ENCODE data around the gene EYA3.
"Not testable (repeated sequence)": the region's sequence is repeated elsewhere in the genome, so short reads cannot be mapped to it uniquely, and the experiment has no call there.

EYA3 gene

GRCh38 chr1:28002600-28002999 lies 85.8 kb downstream of the EYA3 start:
- no peak overlapping the region for H3K27ac ChIP-seq (ENCODE audit: low read length)
- H3K4me1 ChIP-seq (ENCODE audit: control insufficient read depth, low read depth, low read length), result no peaks in the 10 kb centered on the region
- H3K27me3 ChIP-seq (ENCODE audit: control insufficient read depth, insufficient read depth, low read length), result no peaks in the 10 kb centered on the region
- H3K4me3 ChIP-seq (ENCODE audit: low read length), result no peak overlapping the region
- no peak overlapping the region for H3K9ac ChIP-seq (ENCODE audit: low read length)
- H3K36me3 ChIP-seq (ENCODE audit: control insufficient read depth, low read depth, low read length), result peaks cover 22% of the 10 kb centered on the region
- H3K9me3 ChIP-seq (ENCODE audit: control insufficient read depth, low read depth, low read length), result no peaks in the 10 kb centered on the region

DNA sequence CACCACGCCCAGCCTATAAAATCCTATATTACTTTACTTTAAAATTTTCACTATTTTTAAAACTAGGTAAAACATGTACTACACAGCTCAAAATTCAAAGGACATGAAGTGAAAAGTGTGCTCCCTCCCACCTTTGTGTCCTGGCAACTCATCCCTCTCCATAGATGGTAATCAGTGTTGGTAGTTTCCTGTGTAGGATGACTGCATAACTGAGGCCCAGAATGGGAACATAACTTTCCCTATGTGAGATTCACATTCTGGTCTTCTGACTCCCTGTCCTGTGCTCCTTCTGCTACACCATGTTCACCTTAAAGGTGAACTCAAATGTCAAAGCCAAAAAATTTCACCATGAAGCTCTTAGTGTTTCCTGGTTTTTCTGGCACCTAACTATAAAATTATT lies 89.4 kb downstream of the EYA3 start:
- Histone ChIP-seq H3K4me3 (ENCODE audit: low read length) (no peak overlapping the region), H3K36me3 (ENCODE audit: control insufficient read depth, low read depth, low read length) (peaks cover 39% of the 10 kb centered on the region), H3K27ac (ENCODE audit: low read length) (no peak overlapping the region), H3K4me1 (ENCODE audit: control insufficient read depth, low read depth, low read length) (no peaks in the 10 kb centered on the region), H3K9ac (ENCODE audit: low read length) (no peak overlapping the region), H3K27me3 (ENCODE audit: control insufficient read depth, insufficient read depth, low read length) (no peaks in the 10 kb centered on the region), H3K9me3 (ENCODE audit: control insufficient read depth, low read depth, low read length) (no peaks in the 10 kb centered on the region)

GRCh38 chr1:27994526-27994925 lies 93.9 kb downstream of the EYA3 start:
- H3K4me3 ChIP-seq (ENCODE audit: low read length); H3K27me3 ChIP-seq (ENCODE audit: control insufficient read depth, insufficient read depth, low read length); H3K9me3 ChIP-seq (ENCODE audit: control insufficient read depth, low read depth, low read length); H3K4me1 ChIP-seq (ENCODE audit: control insufficient read depth, low read depth, low read length); H3K9ac ChIP-seq (ENCODE audit: low read length); H3K27ac ChIP-seq (ENCODE audit: low read length): not testable (repeated sequence)
- H3K36me3 ChIP-seq (ENCODE audit: control insufficient read depth, low read depth, low read length), result peaks cover 65% of the 10 kb centered on the region

GRCh38 chr1:27994060-27994459 lies 94.3 kb downstream of the EYA3 start:
- Histone ChIP-seq H3K36me3 (ENCODE audit: control insufficient read depth, low read depth, low read length) (peaks cover 65% of the 10 kb centered on the region), H3K27ac (ENCODE audit: low read length) (no peak overlapping the region), H3K9me3 (ENCODE audit: control insufficient read depth, low read depth, low read length) (no peaks in the 10 kb centered on the region), H3K4me1 (ENCODE audit: control insufficient read depth, low read depth, low read length) (no peaks in the 10 kb centered on the region), H3K27me3 (ENCODE audit: control insufficient read depth, insufficient read depth, low read length) (no peaks in the 10 kb centered on the region), H3K4me3 (ENCODE audit: low read length) (no peak overlapping the region), H3K9ac (ENCODE audit: low read length) (no peak overlapping the region)

DNA sequence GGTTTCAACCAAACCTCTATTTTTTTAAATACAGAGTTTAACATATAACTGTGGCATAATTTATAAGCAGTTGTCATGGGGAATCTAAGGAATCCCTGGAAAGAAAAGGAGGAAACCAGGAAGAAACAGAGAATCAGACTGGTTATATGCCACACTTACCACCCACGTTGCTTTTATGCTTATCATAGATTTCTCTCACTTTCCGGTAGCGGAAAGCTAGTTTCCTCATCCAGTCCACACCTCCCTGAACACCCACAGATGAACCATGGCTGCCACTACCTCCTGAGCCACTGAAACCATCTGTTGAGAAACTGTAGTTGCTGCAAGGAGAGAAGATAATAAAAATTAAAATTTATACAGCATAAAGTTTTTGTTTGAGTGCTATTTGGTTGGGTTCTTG lies 95.2 kb downstream of the EYA3 start:
- Histone ChIP-seq H3K4me3 (ENCODE audit: low read length) (no peak overlapping the region), H3K9me3 (ENCODE audit: control insufficient read depth, low read depth, low read length) (no peaks in the 10 kb centered on the region), H3K36me3 (ENCODE audit: control insufficient read depth, low read depth, low read length) (peaks cover 69% of the 10 kb centered on the region), H3K9ac (ENCODE audit: low read length) (no peak overlapping the region), H3K27ac (ENCODE audit: low read length) (no peak overlapping the region), H3K4me1 (ENCODE audit: control insufficient read depth, low read depth, low read length) (no peaks in the 10 kb centered on the region), H3K27me3 (ENCODE audit: control insufficient read depth, insufficient read depth, low read length) (no peaks in the 10 kb centered on the region)

DNA sequence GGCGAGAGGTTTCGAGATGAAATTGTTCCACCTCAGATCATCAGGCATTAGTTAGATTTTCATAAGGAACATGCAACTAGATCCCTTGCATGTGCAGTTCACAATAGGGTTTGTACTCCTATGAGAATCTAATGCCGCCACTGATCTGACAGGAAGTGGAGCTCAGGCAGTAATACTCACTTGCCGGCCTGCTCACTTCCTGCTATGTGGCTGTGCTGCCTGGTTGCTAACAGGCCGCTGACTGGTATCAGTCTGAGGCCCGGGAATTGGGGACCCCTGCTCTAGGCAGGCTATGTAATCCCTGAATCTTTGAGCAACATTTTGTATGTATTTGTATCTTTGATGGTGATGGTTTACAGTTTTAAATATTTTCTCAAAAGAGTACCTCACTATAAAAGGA lies 96.1 kb downstream of the EYA3 start:
- H3K9me3 ChIP-seq (ENCODE audit: control insufficient read depth, low read depth, low read length), result no peaks in the 10 kb centered on the region
- no peaks in the 10 kb centered on the region for H3K4me1 ChIP-seq (ENCODE audit: control insufficient read depth, low read depth, low read length)
- peaks cover 65% of the 10 kb centered on the region for H3K36me3 ChIP-seq (ENCODE audit: control insufficient read depth, low read depth, low read length)
- H3K27ac ChIP-seq (ENCODE audit: low read length), result no peak overlapping the region
- H3K9ac ChIP-seq (ENCODE audit: low read length), result no peak overlapping the region
- H3K27me3 ChIP-seq (ENCODE audit: control insufficient read depth, insufficient read depth, low read length), result no peaks in the 10 kb centered on the region
- H3K4me3 ChIP-seq (ENCODE audit: low read length), result no peak overlapping the region

DNA sequence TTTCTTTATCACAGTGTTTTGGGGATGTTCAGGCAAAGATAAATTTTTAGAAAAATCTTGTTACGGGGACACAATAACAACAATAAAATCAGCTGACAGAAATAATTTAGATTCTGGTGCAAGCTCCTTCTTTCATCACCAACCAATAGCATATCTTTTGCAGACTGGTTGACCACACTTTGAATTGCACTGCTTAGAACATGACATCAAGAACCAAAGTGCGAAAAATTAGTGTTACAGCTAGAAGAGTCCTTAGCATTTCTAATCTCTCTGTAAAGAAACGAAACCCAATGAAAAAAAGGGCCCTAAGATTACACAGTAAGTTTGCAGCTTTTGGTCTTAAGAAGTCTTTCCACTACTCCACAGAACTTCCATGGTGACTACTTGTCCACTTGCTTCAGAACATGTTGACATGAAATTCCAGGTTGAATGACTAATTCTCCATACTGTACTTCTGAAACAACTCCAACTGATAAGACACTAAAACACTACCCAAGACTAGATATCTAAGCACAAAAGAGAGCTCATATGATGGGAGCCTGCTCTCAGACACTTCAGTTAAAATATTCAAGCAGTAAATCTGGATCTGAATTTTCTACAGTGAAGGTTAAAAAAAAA lies 97.4 kb downstream of the EYA3 start:
- H3K9me3 ChIP-seq (ENCODE audit: control insufficient read depth, low read depth, low read length), result no peaks in the 10 kb centered on the region
- H3K36me3 ChIP-seq (ENCODE audit: control insufficient read depth, low read depth, low read length), result peaks cover 55% of the 10 kb centered on the region
- no peak overlapping the region for H3K4me3 ChIP-seq (ENCODE audit: low read length)
- no peak overlapping the region for H3K9ac ChIP-seq (ENCODE audit: low read length)
- H3K27me3 ChIP-seq (ENCODE audit: control insufficient read depth, insufficient read depth, low read length), result no peaks in the 10 kb centered on the region
- H3K27ac ChIP-seq (ENCODE audit: low read length), result no peak overlapping the region
- no peaks in the 10 kb centered on the region for H3K4me1 ChIP-seq (ENCODE audit: control insufficient read depth, low read depth, low read length)

- no peaks in the 10 kb centered on the region for H3K36me3 ChIP-seq (ENCODE audit: control insufficient read depth, low read depth, low read length)
- H3K9ac ChIP-seq (ENCODE audit: low read length), result no peak overlapping the region
- H3K27ac ChIP-seq (ENCODE audit: low read length), result no peak overlapping the region
- H3K4me1 ChIP-seq (ENCODE audit: control insufficient read depth, low read depth, low read length), result no peaks in the 10 kb centered on the region
- H3K9me3 ChIP-seq (ENCODE audit: control insufficient read depth, low read depth, low read length), result no peaks in the 10 kb centered on the region
- no peaks in the 10 kb centered on the region for H3K27me3 ChIP-seq (ENCODE audit: control insufficient read depth, insufficient read depth, low read length)
- no peak overlapping the region for H3K4me3 ChIP-seq (ENCODE audit: low read length)
These were observed 107.3 kb downstream of the EYA3 start for GRCh38 chr1:27981145-27981544.

DNA sequence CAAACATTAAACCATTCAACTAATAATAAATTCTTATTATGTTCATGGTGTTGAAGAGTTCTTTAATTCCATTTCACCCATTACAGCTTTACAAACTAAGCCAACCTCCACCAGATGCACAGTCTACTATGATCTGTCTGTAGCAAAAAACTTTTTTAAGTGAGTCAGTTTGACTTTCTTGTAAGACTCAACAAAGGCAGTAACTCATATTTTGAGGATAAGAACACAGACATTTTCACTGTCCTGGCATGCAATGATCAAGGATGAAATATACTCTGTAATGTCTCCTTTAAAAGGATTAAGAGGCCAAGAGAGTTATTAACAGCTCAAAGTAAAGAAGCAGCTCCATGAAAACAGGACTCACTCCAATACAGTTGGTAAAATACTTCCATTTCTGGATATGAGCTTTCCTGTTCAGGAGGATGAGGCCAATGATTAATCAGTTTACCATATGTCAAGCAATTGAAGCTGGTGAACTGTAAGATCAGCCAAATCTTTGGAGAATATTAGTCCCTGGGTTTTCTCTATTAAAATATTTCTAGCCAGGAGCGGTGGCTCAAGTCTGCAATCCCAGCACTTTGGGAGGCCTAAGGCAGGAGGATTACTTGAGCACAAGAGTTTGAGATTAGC lies 108.1 kb downstream of the EYA3 start:
- H3K4me1 ChIP-seq (ENCODE audit: control insufficient read depth, low read depth, low read length), result no peaks in the 10 kb centered on the region
- H3K27me3 ChIP-seq (ENCODE audit: control insufficient read depth, insufficient read depth, low read length), result no peaks in the 10 kb centered on the region
- H3K36me3 ChIP-seq (ENCODE audit: control insufficient read depth, low read depth, low read length), result no peaks in the 10 kb centered on the region
- no peak overlapping the region for H3K9ac ChIP-seq (ENCODE audit: low read length)
- H3K9me3 ChIP-seq (ENCODE audit: control insufficient read depth, low read depth, low read length), result no peaks in the 10 kb centered on the region
- H3K4me3 ChIP-seq (ENCODE audit: low read length), result no peak overlapping the region
- no peak overlapping the region for H3K27ac ChIP-seq (ENCODE audit: low read length)

- no peaks in the 10 kb centered on the region for H3K36me3 ChIP-seq (ENCODE audit: control insufficient read depth, low read depth, low read length)
- H3K27me3 ChIP-seq (ENCODE audit: control insufficient read depth, insufficient read depth, low read length), result no peaks in the 10 kb centered on the region
- H3K9ac ChIP-seq (ENCODE audit: low read length), result no peak overlapping the region
- H3K9me3 ChIP-seq (ENCODE audit: control insufficient read depth, low read depth, low read length), result no peaks in the 10 kb centered on the region
- no peaks in the 10 kb centered on the region for H3K4me1 ChIP-seq (ENCODE audit: control insufficient read depth, low read depth, low read length)
- no peak overlapping the region for H3K27ac ChIP-seq (ENCODE audit: low read length)
- H3K4me3 ChIP-seq (ENCODE audit: low read length), result no peak overlapping the region
These were observed 108.6 kb downstream of the EYA3 start for GRCh38 chr1:27979859-27980201.

GRCh38 chr1:27979151-27979858 lies 109.1 kb downstream of the EYA3 start:
- no peaks in the 10 kb centered on the region for H3K36me3 ChIP-seq (ENCODE audit: control insufficient read depth, low read depth, low read length)
- no peaks in the 10 kb centered on the region for H3K4me1 ChIP-seq (ENCODE audit: control insufficient read depth, low read depth, low read length)
- no peak overlapping the region for H3K4me3 ChIP-seq (ENCODE audit: low read length)
- no peak overlapping the region for H3K9ac ChIP-seq (ENCODE audit: low read length)
- no peak overlapping the region for H3K27ac ChIP-seq (ENCODE audit: low read length)
- H3K9me3 ChIP-seq (ENCODE audit: control insufficient read depth, low read depth, low read length), result no peaks in the 10 kb centered on the region
- no peaks in the 10 kb centered on the region for H3K27me3 ChIP-seq (ENCODE audit: control insufficient read depth, insufficient read depth, low read length)

GRCh38 chr1:27974417-27974781 lies 114.0 kb downstream of the EYA3 start:
- Histone ChIP-seq H3K4me1 (ENCODE audit: control insufficient read depth, low read depth, low read length) (no peaks in the 10 kb centered on the region), H3K4me3 (ENCODE audit: low read length) (no peak overlapping the region), H3K27me3 (ENCODE audit: control insufficient read depth, insufficient read depth, low read length) (no peaks in the 10 kb centered on the region), H3K36me3 (ENCODE audit: control insufficient read depth, low read depth, low read length) (peaks cover 13% of the 10 kb centered on the region), H3K9me3 (ENCODE audit: control insufficient read depth, low read depth, low read length) (no peaks in the 10 kb centered on the region), H3K27ac (ENCODE audit: low read length) (no peak overlapping the region), H3K9ac (ENCODE audit: low read length) (no peak overlapping the region)

Measured in iPS-18a (cell line).